PC-9 (cell line): ENCODE data around the gene SLC39A10. TPM values are rescaled to one million over a fixed set of nuclear protein-coding genes. Genes with fewer than 3 reads are reported as not detected.
A peak's percentile ranks its signal among the peaks of the same experiment; 100 is the strongest.

Experiments
- Bru-seq: library from RNA; stranded (reverse); fragments of 400-500 nt; gene quantifications from one replicate; lab custom pipeline; 2021; lab: Mats Ljungman, UMichigan
- BruChase-seq, 2 experiments: library from RNA; stranded (reverse); fragments of 400-500 nt; gene quantifications; one replicate each; lab custom pipeline; 2021; lab: Mats Ljungman, UMichigan
- BruUV-seq: library from RNA; stranded (reverse); fragments of 400-500 nt; replicated peaks from 2 replicates; lab custom pipeline; 2021; lab: Mats Ljungman, UMichigan
- CTCF ChIA-PET: fragments of 300-600 bp; sonication (Branson Sonifier 250); formaldehyde crosslinking; loops from one replicate; lab custom pipeline; 2022; ENCODE audit warnings: antibody characterized with exemption; lab: Charles Lee
- POLR2A ChIA-PET: fragments of 300-600 bp; sonication (Branson Sonifier 250); formaldehyde crosslinking; loops from one replicate; lab custom pipeline; 2022; ENCODE audit warnings: antibody characterized with exemption; ENCODE audit not compliant: unreplicated experiment; lab: Charles Lee
- DNase-seq, 2 experiments: peaks; one replicate each; pipeline versions ENCODE4 v3.0.0 to v3.0.0-alpha.2; 2015 to 2022; ENCODE audit warnings: mixed read lengths in 1 of 2
- H2AFZ ChIP-seq: fragments of 200-600 bp; sonication (generic); 2 replicates; pipeline ENCODE4 v1.8.1; 2017; ENCODE audit warnings: antibody characterized with exemption
- H3F3A ChIP-seq: fragments of 200-600 bp; sonication (generic); 2 replicates; pipeline ENCODE4 v1.8.1; 2017; ENCODE audit warnings: antibody characterized with exemption, mild to moderate bottlenecking, low read depth; ENCODE audit not compliant: insufficient read depth
- H3K27ac ChIP-seq: fragments of 200-600 bp; sonication (generic); 2 replicates; pipeline ENCODE4 v1.6.1; 2016; ENCODE audit warnings: mixed run types
- H3K27me3 ChIP-seq: fragments of 200-600 bp; sonication (generic); 2 replicates; pipeline ENCODE4 v1.6.1; 2016; ENCODE audit warnings: low read depth, mixed run types; ENCODE audit not compliant: insufficient read depth
- H3K36me3 ChIP-seq: fragments of 200-600 bp; sonication (generic); 2 replicates; pipeline ENCODE4 v1.6.1; 2016; ENCODE audit warnings: low read depth, mixed run types
- H3K4me1 ChIP-seq: fragments of 200-600 bp; sonication (generic); replicated peaks from 2 replicates; pipeline ENCODE4 v1.6.1; 2016; ENCODE audit warnings: mixed run types; ENCODE audit not compliant: insufficient read depth
- H3K4me2 ChIP-seq: fragments of 200-600 bp; sonication (generic); 2 replicates; pipeline ENCODE4 v1.6.1; 2017; ENCODE audit warnings: mixed run types
- H3K4me3 ChIP-seq: fragments of 200-600 bp; sonication (generic); 2 replicates; pipeline ENCODE4 v1.6.1; 2016; ENCODE audit warnings: mixed run types
- H3K79me2 ChIP-seq: fragments of 200-600 bp; sonication (generic); 2 replicates; pipeline ENCODE4 v1.6.1; 2017; ENCODE audit warnings: low read depth, mixed run types
- H3K9me2 ChIP-seq: fragments of 200-600 bp; sonication (generic); 2 replicates; pipeline ENCODE4 v1.8.1; 2017; ENCODE audit warnings: mild to moderate bottlenecking; ENCODE audit not compliant: insufficient read depth
- H3K9me3 ChIP-seq: fragments of 200-600 bp; sonication (generic); 2 replicates; pipeline ENCODE4 v1.8.1; 2016; ENCODE audit warnings: low read depth; ENCODE audit not compliant: insufficient read depth
- H4K20me1 ChIP-seq: fragments of 200-600 bp; sonication (generic); 2 replicates; pipeline ENCODE4 v1.8.1; 2017; ENCODE audit not compliant: insufficient read depth
- CTCF ChIP-seq: fragments of 200-600 bp; sonication (generic); conservative IDR thresholded peaks from 2 replicates; pipeline ENCODE4 v1.6.1; 2017; ENCODE audit warnings: mixed run types, antibody characterized with exemption, mild to moderate bottlenecking, moderate library complexity
- EZH2 ChIP-seq: fragments of 200-600 bp; sonication (generic); IDR thresholded peaks from 2 replicates; pipeline ENCODE4 v1.8.0; 2017; ENCODE audit warnings: antibody characterized with exemption, low read depth
- intact Hi-C: fragments of 100-400 bp; cut with micrococcal nuclease; formaldehyde crosslinking; loops from one replicate; pipeline ENCODE4 v1.10.0; 2022; ENCODE audit not compliant: unreplicated experiment
- long read RNA-seq: library from polyadenylated mRNA; stranded (forward); transcript quantifications from one replicate; pipeline ENCODE4 v2.0.0, GENCODE V29; 2022
- total RNA-seq: library from RNA; stranded (reverse); gene quantifications from 2 replicates; pipeline ENCODE4 v1.2.3, GENCODE V29; 2021

SLC39A10 gene
- total RNA-seq = 27.7 and 43.7 TPM in 2 replicates
- Bru-seq, nascent RNA = percentile 77 among the genes with signal in this experiment
- BruChase-seq, experiment 1, labeled RNA remaining after a 2-hour chase = percentile 79 among the genes with signal in this experiment
- percentile 86 among the genes with signal in this experiment for BruChase-seq, experiment 2, labeled RNA remaining after a 6-hour chase
- long read RNA-seq, full-length matches to known transcripts = 18 of 40 reads
- long read RNA-seq, partial matches to known transcripts = 16 of 40 reads
- long read RNA-seq, other reads (novel, unspliced or antisense) = 6 of 40 reads

- peak within 1 kb of the TSS; percentile 68 for H3K4me3 ChIP-seq
- no peaks in the 10 kb centered on the region for H3K9me2 ChIP-seq
- no peaks in the 10 kb centered on the region for H3K27me3 ChIP-seq
- ChIA-PET CTCF (interaction anchor here (0.6 to 1.3 kb wide), 9 partner anchors 44 to 836 kb away, joined by 3 to 12 read pairs (median 7); no protein-coding TSS in a partner anchor), POLR2A (interaction anchor here (0.6 to 1.4 kb wide), 7 partner anchors 8 to 232 kb away, joined by 3 to 21 read pairs (median 4); no protein-coding TSS in a partner anchor)
- H2AFZ ChIP-seq = peak within 1 kb of the TSS; percentile 89
- H3K4me1 ChIP-seq = peaks cover 13% of the 10 kb centered on the region
- H3K9me3 ChIP-seq = no peaks in the 10 kb centered on the region
- H3K4me2 ChIP-seq = peak within 1 kb of the TSS; percentile 78
- peaks cover 32% of the 10 kb centered on the region for H3K79me2 ChIP-seq
- DNase-seq = peak; percentile 91 to 93
- TF ChIP-seq CTCF (no peak; the same call in 1 of the 2 replicates), EZH2 (no peak)
- H3F3A ChIP-seq = peaks cover 9% of the 10 kb centered on the region; the same call in 1 of the 2 replicates
- H3K36me3 ChIP-seq = no peaks in the 10 kb centered on the region
- intact Hi-C loops = loop anchor here (2.0 to 10.0 kb wide), 4 partner anchors 80 to 242 kb away; no protein-coding TSS in a partner anchor
- peak within 1 kb of the TSS; percentile 3; the same call in 1 of the 2 replicates for H3K27ac ChIP-seq
- H4K20me1 ChIP-seq = peaks cover 4% of the 10 kb centered on the region
- BruUV-seq = no TSS peak
Observed at GRCh38 chr2:195656859-195657633, at the start of gene SLC39A10. Gene SLC39A10 (plus strand): TSS chr2:195657226. CDS start chr2:195680043, 22,817 bp downstream.

- no peaks in the 10 kb centered on the region for H3K27me3 ChIP-seq
- H3K27ac ChIP-seq = no peak overlapping the region
- ChIA-PET CTCF (no interaction called here), POLR2A (no interaction called here)
- TF ChIP-seq EZH2 = no peak
- no peak for TF ChIP-seq CTCF
- peaks cover 19% of the 10 kb centered on the region for H3K4me1 ChIP-seq
- no TSS peak for BruUV-seq
- intact Hi-C loops = no loop called here
- no peaks in the 10 kb centered on the region for H3K9me3 ChIP-seq
- no peaks in the 10 kb centered on the region for H4K20me1 ChIP-seq
- H3K9me2 ChIP-seq = no peaks in the 10 kb centered on the region
- DNase-seq = no peak
- peaks cover 16% of the 10 kb centered on the region; the same call in 1 of the 2 replicates for H3F3A ChIP-seq
- H3K4me3 ChIP-seq = no peak overlapping the region
- no peaks in the 10 kb centered on the region for H3K36me3 ChIP-seq
- H2AFZ ChIP-seq = no peak overlapping the region
- no peak overlapping the region for H3K4me2 ChIP-seq
- H3K79me2 ChIP-seq = no peaks in the 10 kb centered on the region
Observed at GRCh38 chr2:195608768-195609454, 48.1 kb upstream of the SLC39A10 start.

GRCh38 chr2:195610717-195611116 is 46.3 kb upstream of the SLC39A10 start:
- Histone ChIP-seq H3K27ac (no peak overlapping the region), H3K4me3 (no peak overlapping the region), H3K9me3 (no peaks in the 10 kb centered on the region), H3K4me2 (no peak overlapping the region), H3K79me2 (no peaks in the 10 kb centered on the region), H3K4me1 (peaks cover 24% of the 10 kb centered on the region), H2AFZ (no peak overlapping the region), H3F3A (peaks cover 16% of the 10 kb centered on the region; the same call in 1 of the 2 replicates), H3K27me3 (no peaks in the 10 kb centered on the region), H4K20me1 (no peaks in the 10 kb centered on the region), H3K36me3 (no peaks in the 10 kb centered on the region), H3K9me2 (no peaks in the 10 kb centered on the region)
- TF ChIP-seq CTCF (no peak), EZH2 (no peak)
- no peak for DNase-seq
- intact Hi-C loops = loop anchor here (5.0 to 10.0 kb wide), 2 partner anchors 46 to 78 kb away; no protein-coding TSS in a partner anchor
- no TSS peak for BruUV-seq
- ChIA-PET POLR2A (no interaction called here), CTCF (no interaction called here)
